ENCODE results near the gene FGF14.

The FGF14 gene

GRCh38 chr13:102310691-102311418 lies 91.0 kb downstream of the FGF14 start:
- H3K4me3 Mint-ChIP-seq = no peak overlapping the region

GRCh38 chr13:102309110-102309509 lies 92.7 kb downstream of the FGF14 start:
- H3K4me3 Mint-ChIP-seq = no peak overlapping the region
- no peak for DNase-seq
- no peaks in the 10 kb centered on the region for H3K9me3 Mint-ChIP-seq
- no peaks in the 10 kb centered on the region for H3K36me3 Mint-ChIP-seq (ENCODE audit: low read depth)
- H3K27ac Mint-ChIP-seq = no peak overlapping the region
- peaks cover 2% of the 10 kb centered on the region for H3K4me1 Mint-ChIP-seq (ENCODE audit: low read depth)
- H3K27me3 Mint-ChIP-seq = peaks cover 13% of the 10 kb centered on the region

More at GRCh38 chr13:102310691-102311418, 91.0 kb downstream of the FGF14 start:
- Mint-ChIP-seq H3K9me3 (no peaks in the 10 kb centered on the region), H3K4me1 (ENCODE audit: low read depth) (peaks cover 2% of the 10 kb centered on the region), H3K36me3 (ENCODE audit: low read depth) (no peaks in the 10 kb centered on the region), H3K27ac (no peak overlapping the region), H3K27me3 (peaks cover 13% of the 10 kb centered on the region)
- no peak for DNase-seq

GRCh38 chr13:102302534-102302933 lies 99.3 kb downstream of the FGF14 start:
- no peak for DNase-seq
- no peak overlapping the region for H3K4me3 Mint-ChIP-seq
- H3K36me3 Mint-ChIP-seq (ENCODE audit: low read depth) = no peaks in the 10 kb centered on the region
- no peaks in the 10 kb centered on the region for H3K9me3 Mint-ChIP-seq
- no peak overlapping the region for H3K27ac Mint-ChIP-seq
- H3K27me3 Mint-ChIP-seq = peaks cover 3% of the 10 kb centered on the region
- H3K4me1 Mint-ChIP-seq (ENCODE audit: low read depth) = no peaks in the 10 kb centered on the region

- Mint-ChIP-seq H3K4me1 (ENCODE audit: low read depth) (no peaks in the 10 kb centered on the region), H3K9me3 (no peaks in the 10 kb centered on the region), H3K36me3 (ENCODE audit: low read depth) (no peaks in the 10 kb centered on the region), H3K27ac (no peak overlapping the region), H3K4me3 (no peak overlapping the region), H3K27me3 (peaks cover 3% of the 10 kb centered on the region)
- no peak for DNase-seq
Observed at GRCh38 chr13:102300379-102300778, 101.5 kb downstream of the FGF14 start.

GRCh38 chr13:102299366-102299765 lies 102.5 kb downstream of the FGF14 start:
- Mint-ChIP-seq H3K27ac (no peak overlapping the region), H3K4me1 (ENCODE audit: low read depth) (no peaks in the 10 kb centered on the region), H3K4me3 (no peak overlapping the region), H3K36me3 (ENCODE audit: low read depth) (no peaks in the 10 kb centered on the region), H3K9me3 (no peaks in the 10 kb centered on the region), H3K27me3 (peaks cover 3% of the 10 kb centered on the region)
- no peak for DNase-seq

- Mint-ChIP-seq H3K9me3 (no peaks in the 10 kb centered on the region), H3K27ac (no peak overlapping the region), H3K36me3 (ENCODE audit: low read depth) (no peaks in the 10 kb centered on the region), H3K4me1 (ENCODE audit: low read depth) (no peaks in the 10 kb centered on the region), H3K4me3 (no peak overlapping the region), H3K27me3 (no peaks in the 10 kb centered on the region)
- no peak for DNase-seq
Observed at GRCh38 chr13:102298051-102298450, 103.8 kb downstream of the FGF14 start.

- H3K27me3 Mint-ChIP-seq = no peaks in the 10 kb centered on the region
- no peaks in the 10 kb centered on the region for H3K4me1 Mint-ChIP-seq (ENCODE audit: low read depth)
Observed at GRCh38 chr13:102295316-102296048, 106.4 kb downstream of the FGF14 start.

GRCh38 chr13:102294407-102295018 lies 107.3 kb downstream of the FGF14 start:
- no peak for DNase-seq
- H3K9me3 Mint-ChIP-seq = no peaks in the 10 kb centered on the region
- no peaks in the 10 kb centered on the region for H3K27me3 Mint-ChIP-seq
- H3K4me1 Mint-ChIP-seq (ENCODE audit: low read depth) = no peaks in the 10 kb centered on the region
- no peak overlapping the region for H3K27ac Mint-ChIP-seq
- no peak overlapping the region for H3K4me3 Mint-ChIP-seq
- no peaks in the 10 kb centered on the region for H3K36me3 Mint-ChIP-seq (ENCODE audit: low read depth)

More at GRCh38 chr13:102295316-102296048, 106.4 kb downstream of the FGF14 start:
- DNase-seq = no peak
- H3K27ac Mint-ChIP-seq = no peak overlapping the region
- no peaks in the 10 kb centered on the region for H3K36me3 Mint-ChIP-seq (ENCODE audit: low read depth)
- no peak overlapping the region for H3K4me3 Mint-ChIP-seq
- no peaks in the 10 kb centered on the region for H3K9me3 Mint-ChIP-seq

GRCh38 chr13:102293723-102294122 lies 108.1 kb downstream of the FGF14 start:
- no peaks in the 10 kb centered on the region for H3K9me3 Mint-ChIP-seq
- DNase-seq = no peak
- no peaks in the 10 kb centered on the region for H3K36me3 Mint-ChIP-seq (ENCODE audit: low read depth)
- H3K27ac Mint-ChIP-seq = no peak overlapping the region
- H3K4me1 Mint-ChIP-seq (ENCODE audit: low read depth) = no peaks in the 10 kb centered on the region
- no peak overlapping the region for H3K4me3 Mint-ChIP-seq
- no peaks in the 10 kb centered on the region for H3K27me3 Mint-ChIP-seq

- Mint-ChIP-seq H3K36me3 (ENCODE audit: low read depth) (no peaks in the 10 kb centered on the region), H3K4me1 (ENCODE audit: low read depth) (no peaks in the 10 kb centered on the region), H3K27me3 (peaks cover 2% of the 10 kb centered on the region), H3K9me3 (no peaks in the 10 kb centered on the region), H3K27ac (no peak overlapping the region), H3K4me3 (no peak overlapping the region)
- DNase-seq = no peak
Observed at GRCh38 chr13:102291587-102292218, 110.1 kb downstream of the FGF14 start.

- H3K27ac Mint-ChIP-seq = no peak overlapping the region
- H3K27me3 Mint-ChIP-seq = peaks cover 4% of the 10 kb centered on the region
- H3K4me3 Mint-ChIP-seq = no peak overlapping the region
- DNase-seq = no peak
- no peaks in the 10 kb centered on the region for H3K4me1 Mint-ChIP-seq (ENCODE audit: low read depth)
- H3K9me3 Mint-ChIP-seq = no peaks in the 10 kb centered on the region
- no peaks in the 10 kb centered on the region for H3K36me3 Mint-ChIP-seq (ENCODE audit: low read depth)
Observed at GRCh38 chr13:102289606-102290005, 112.2 kb downstream of the FGF14 start.

GRCh38 chr13:102286326-102286725 lies 115.5 kb downstream of the FGF14 start:
- no peaks in the 10 kb centered on the region for H3K9me3 Mint-ChIP-seq
- DNase-seq = no peak
- H3K4me3 Mint-ChIP-seq = no peak overlapping the region
- peaks cover 7% of the 10 kb centered on the region for H3K27me3 Mint-ChIP-seq
- no peaks in the 10 kb centered on the region for H3K36me3 Mint-ChIP-seq (ENCODE audit: low read depth)
- no peak overlapping the region for H3K27ac Mint-ChIP-seq
- no peaks in the 10 kb centered on the region for H3K4me1 Mint-ChIP-seq (ENCODE audit: low read depth)

GRCh38 chr13:102280366-102280765 lies 121.5 kb downstream of the FGF14 start:
- Mint-ChIP-seq H3K4me1 (ENCODE audit: low read depth) (no peaks in the 10 kb centered on the region), H3K9me3 (no peaks in the 10 kb centered on the region), H3K36me3 (ENCODE audit: low read depth) (no peaks in the 10 kb centered on the region), H3K4me3 (no peak overlapping the region), H3K27ac (no peak overlapping the region), H3K27me3 (peaks cover 18% of the 10 kb centered on the region)
- DNase-seq = no peak

GRCh38 chr13:102277286-102277685 lies 124.6 kb downstream of the FGF14 start:
- H3K4me1 Mint-ChIP-seq (ENCODE audit: low read depth) = no peaks in the 10 kb centered on the region
- no peaks in the 10 kb centered on the region for H3K9me3 Mint-ChIP-seq
- no peak overlapping the region for H3K4me3 Mint-ChIP-seq
- DNase-seq = no peak
- H3K27ac Mint-ChIP-seq = no peak overlapping the region
- peaks cover 15% of the 10 kb centered on the region for H3K27me3 Mint-ChIP-seq
- no peaks in the 10 kb centered on the region for H3K36me3 Mint-ChIP-seq (ENCODE audit: low read depth)

Measured in activated T-cell treated with anti-CD3 and anti-CD28 coated beads, Interleukin-2, amount 50 U/mL, for 24 hours (primary cell).